Upper lobe of left lung (tissue), 6 donors: ENCODE data around the gene PDK1. TPM values are rescaled to one million over a fixed set of nuclear protein-coding genes. Genes with fewer than 3 reads are reported as not detected.
"Not testable (repeated sequence)": the region's sequence is repeated elsewhere in the genome, so short reads cannot be mapped to it uniquely, and the experiment has no call there.

Experiments used
- ATAC-seq, 2 donors: fragments of 200-7000 bp; cut with Tn5 transposase; one replicate each; pipeline ENCODE4 v1.9.1; 2022; ENCODE audit warnings: mild to moderate bottlenecking in 2 of 2, moderate library complexity in 2 of 2; ENCODE audit not compliant: low FRiP score in 2 of 2
- DNase-seq, 2 donors: peaks; one replicate each; pipeline ENCODE4 v3.0.0-alpha.2; 2019 to 2020
- H3K27ac ChIP-seq, 4 donors: fragments of 200-600 bp; sonication (generic); one replicate each; pipeline ENCODE4 v1.5.1; 2016 to 2019
- H3K27me3 ChIP-seq, 4 donors: fragments of 200-600 bp; sonication (generic); one replicate each; pipeline ENCODE4 v1.5.1; 2017 to 2019
- H3K36me3 ChIP-seq, 4 donors: fragments of 200-600 bp; sonication (generic); one replicate each; pipeline ENCODE4 v1.5.1; 2016 to 2019
- H3K4me1 ChIP-seq, 4 donors: fragments of 200-600 bp; sonication (generic); one replicate each; pipeline ENCODE4 v1.5.1; 2018 to 2019
- H3K4me3 ChIP-seq, 4 donors: fragments of 200-600 bp; sonication (generic); one replicate each; pipeline ENCODE4 v1.5.1; 2017 to 2019; ENCODE audit warnings: mild to moderate bottlenecking in 2 of 4, moderate library complexity in 1 of 4
- H3K9me3 ChIP-seq, 4 donors: fragments of 200-600 bp; sonication (generic); one replicate each; pipeline ENCODE4 v1.5.1; 2018 to 2019
- CTCF ChIP-seq, 6 experiments: fragments of 450-650 bp in 4 of 6; fragments of 200-600 bp in 2 of 6; sonication (generic) in 2 of 6; IDR thresholded peaks; one replicate each; pipeline ENCODE4 v1.5.1; 2016 to 2019; ENCODE audit warnings: antibody characterized with exemption in 6 of 6
- EP300 ChIP-seq, 4 donors: sonication (generic); formaldehyde crosslinking; IDR thresholded peaks; one replicate each; pipeline ENCODE4 v1.5.1; 2017; ENCODE audit warnings: antibody characterized with exemption in 4 of 4, control low read depth in 2 of 4
- POLR2A ChIP-seq, 4 donors: fragments of 450-650 bp; IDR thresholded peaks; one replicate each; pipeline ENCODE4 v1.5.1; 2016 to 2017; ENCODE audit warnings: antibody characterized with exemption in 4 of 4, mild to moderate bottlenecking in 2 of 4
- POLR2AphosphoS5 ChIP-seq, 2 donors: sonication (generic); formaldehyde crosslinking; IDR thresholded peaks; one replicate each; pipeline ENCODE4 v1.5.1; 2017; ENCODE audit warnings: antibody characterized with exemption in 2 of 2
- WGBS, 2 donors: methylation state at CpG; one replicate each; pipeline ENCODE4 v1.1.5; 2017 to 2018; 5-methylcytosine and 5-hydroxymethylcytosine counted together
- total RNA-seq, 6 donors: library from RNA; depleted of rRNA in 4 of 6; stranded (reverse); fragments of >200 nt in 4 of 6; gene quantifications; one replicate each; pipeline versions ENCODE4 v1.1.0 to v1.2.1, GENCODE V29; 2016 to 2021
- donor health status: DM: no; HTN: no; CAD: no; lungs with moderate emphysema.
- donor health status: DM: no; HTN: yes; CAD: no; lungs with severe emphysema.

Gene PDK1
- total RNA-seq, 6 donors from 2014 or later = 5.6 to 40.9 (median 13.8) TPM

- no peak overlapping the region for H3K4me3 ChIP-seq
- peaks cover 0 to 11% (median 2%) of the 10 kb centered on the region in 4 donors for H3K9me3 ChIP-seq
- no peaks in the 10 kb centered on the region for H3K27me3 ChIP-seq
- H3K27ac ChIP-seq = no peak overlapping the region
- no peak for DNase-seq
- H3K4me1 ChIP-seq = no peaks in the 10 kb centered on the region
- no peak for ATAC-seq
- TF ChIP-seq POLR2AphosphoS5 (IDR thresholded peaks at IDR 0.05) (no peak), EP300 (IDR thresholded peaks at IDR 0.05) (no peak), CTCF (IDR thresholded peaks at IDR 0.05) (no peak), POLR2A (IDR thresholded peaks at IDR 0.05) (no peak)
- H3K36me3 ChIP-seq = no peaks in the 10 kb centered on the region
Observed at GRCh38 chr2:172540421-172540820, 15.5 kb upstream of the PDK1 start.

DNA sequence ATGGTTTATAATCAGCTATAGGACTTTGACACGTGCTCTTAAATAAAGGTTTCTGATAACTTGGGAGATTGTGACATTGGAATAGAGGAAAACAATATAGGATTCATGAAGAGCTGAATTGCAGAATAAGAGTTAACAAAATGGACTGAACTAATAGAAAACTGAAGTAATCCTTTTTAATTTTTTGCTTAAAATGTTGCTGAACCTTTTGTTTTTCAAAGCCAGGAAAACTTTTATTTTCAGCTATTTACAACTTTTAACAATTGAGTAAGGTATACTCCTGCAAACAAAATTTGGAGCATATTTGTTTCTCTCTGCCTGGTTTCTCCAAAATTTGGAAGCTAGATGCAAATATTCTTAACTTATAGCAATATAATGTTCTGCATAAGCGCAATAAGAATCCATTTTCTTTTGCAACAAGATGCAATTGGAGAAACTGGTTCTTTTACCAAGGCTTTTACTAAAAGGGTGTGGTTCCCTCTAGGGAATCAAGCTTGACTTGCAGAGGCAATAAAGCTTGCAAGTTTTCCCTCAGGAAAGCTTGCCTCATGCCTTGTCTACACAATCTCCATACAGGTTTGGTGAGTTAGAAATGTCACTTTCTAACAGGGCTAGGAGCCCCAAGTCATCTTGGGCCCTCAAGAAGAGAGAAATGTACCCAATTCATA lies 10.3 kb upstream of the PDK1 start:
- Histone ChIP-seq H3K4me1 (no peaks in the 10 kb centered on the region), H3K27me3 (no peaks in the 10 kb centered on the region), H3K27ac (no peak overlapping the region), H3K9me3 (no peaks in the 10 kb centered on the region), H3K4me3 (no peak overlapping the region), H3K36me3 (no peaks in the 10 kb centered on the region)
- no peak for DNase-seq
- 74 to 94% methylated on average over 2 of the region's 2 CpGs for WGBS, 2 donors
- ATAC-seq = no peak
- TF ChIP-seq POLR2AphosphoS5 (IDR thresholded peaks at IDR 0.05) (no peak), EP300 (IDR thresholded peaks at IDR 0.05) (no peak), POLR2A (IDR thresholded peaks at IDR 0.05) (no peak), CTCF (IDR thresholded peaks at IDR 0.05) (no peak)

GRCh38 chr2:172549131-172549530 lies 6.8 kb upstream of the PDK1 start:
- H3K9me3 ChIP-seq = no peaks in the 10 kb centered on the region
- H3K27me3 ChIP-seq = no peaks in the 10 kb centered on the region
- TF ChIP-seq POLR2AphosphoS5 (IDR thresholded peaks at IDR 0.05) (no peak), EP300 (IDR thresholded peaks at IDR 0.05) (no peak), POLR2A (IDR thresholded peaks at IDR 0.05) (no peak), CTCF (IDR thresholded peaks at IDR 0.05) (no peak)
- H3K4me3 ChIP-seq = no peak overlapping the region
- H3K27ac ChIP-seq = no peak overlapping the region
- ATAC-seq (no peak), DNase-seq (no peak)
- no peaks in the 10 kb centered on the region for H3K4me1 ChIP-seq
- no peaks in the 10 kb centered on the region for H3K36me3 ChIP-seq
- 92 to 100% methylated on average over 1 of the region's 1 CpG for WGBS, 2 donors

GRCh38 chr2:172549802-172550201 lies 6.1 kb upstream of the PDK1 start:
- H3K36me3 ChIP-seq = not testable (repeated sequence)

DNA sequence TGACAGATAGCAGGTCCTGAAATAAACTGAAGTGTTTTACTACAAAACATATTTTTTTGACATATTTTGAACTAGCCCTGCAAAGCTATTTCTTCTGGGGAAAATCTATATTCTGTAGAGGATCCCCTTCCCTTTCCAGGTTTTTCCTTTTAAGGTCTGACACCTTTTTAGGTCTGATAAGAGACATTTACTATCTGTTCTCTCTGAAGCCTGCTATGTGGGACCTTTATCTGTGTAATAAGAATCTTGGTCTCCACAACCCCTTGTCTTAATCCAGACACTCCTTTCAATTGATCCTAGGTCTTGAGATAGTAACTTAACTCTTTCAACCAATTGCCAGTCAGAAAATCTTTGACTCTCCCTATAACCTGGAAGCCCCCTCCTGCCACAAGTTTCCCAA lies 5.5 kb upstream of the PDK1 start:
- no peak for ATAC-seq
- no peaks in the 10 kb centered on the region for H3K36me3 ChIP-seq

More at GRCh38 chr2:172549802-172550201, 6.1 kb upstream of the PDK1 start:
- ATAC-seq, H3K9me3 ChIP-seq, H3K27ac ChIP-seq, H3K4me1 ChIP-seq, DNase-seq, H3K27me3 ChIP-seq, H3K4me3 ChIP-seq: not testable (repeated sequence)
- 50 to 63% methylated on average over 1 of the region's 1 CpG for WGBS, 2 donors

More for the DNA sequence above, 5.5 kb upstream of the PDK1 start:
- Histone ChIP-seq H3K4me1 (peaks cover 0 to 8% (median 4%) of the 10 kb centered on the region in 4 donors), H3K27me3 (no peaks in the 10 kb centered on the region), H3K4me3 (no peak overlapping the region), H3K27ac (no peak overlapping the region), H3K9me3 (no peaks in the 10 kb centered on the region)
- DNase-seq = no peak
- TF ChIP-seq POLR2AphosphoS5 (IDR thresholded peaks at IDR 0.05) (no peak), CTCF (IDR thresholded peaks at IDR 0.05) (no peak), POLR2A (IDR thresholded peaks at IDR 0.05) (no peak), EP300 (IDR thresholded peaks at IDR 0.05) (no peak)
